Renal cortical epithelial cell (primary cell): Measurements from ENCODE around the gene ANKRD53. TPM values are rescaled to one million over a fixed set of nuclear protein-coding genes. Genes with fewer than 3 reads are reported as not detected.

Experiments used
- DNase-seq: peaks from one replicate; pipeline ENCODE4 v3.0.0-alpha.2; 2011; ENCODE audit warnings: low read depth
- total RNA-seq: library from RNA; depleted of rRNA; stranded (reverse); fragments of >200 nt; gene quantifications from 2 replicates; pipeline ENCODE4 v1.2.3, GENCODE V29; 2014

Gene ANKRD53
- total RNA-seq, 1 donor from 2014 or later, result 0.30 TPM

DNA sequence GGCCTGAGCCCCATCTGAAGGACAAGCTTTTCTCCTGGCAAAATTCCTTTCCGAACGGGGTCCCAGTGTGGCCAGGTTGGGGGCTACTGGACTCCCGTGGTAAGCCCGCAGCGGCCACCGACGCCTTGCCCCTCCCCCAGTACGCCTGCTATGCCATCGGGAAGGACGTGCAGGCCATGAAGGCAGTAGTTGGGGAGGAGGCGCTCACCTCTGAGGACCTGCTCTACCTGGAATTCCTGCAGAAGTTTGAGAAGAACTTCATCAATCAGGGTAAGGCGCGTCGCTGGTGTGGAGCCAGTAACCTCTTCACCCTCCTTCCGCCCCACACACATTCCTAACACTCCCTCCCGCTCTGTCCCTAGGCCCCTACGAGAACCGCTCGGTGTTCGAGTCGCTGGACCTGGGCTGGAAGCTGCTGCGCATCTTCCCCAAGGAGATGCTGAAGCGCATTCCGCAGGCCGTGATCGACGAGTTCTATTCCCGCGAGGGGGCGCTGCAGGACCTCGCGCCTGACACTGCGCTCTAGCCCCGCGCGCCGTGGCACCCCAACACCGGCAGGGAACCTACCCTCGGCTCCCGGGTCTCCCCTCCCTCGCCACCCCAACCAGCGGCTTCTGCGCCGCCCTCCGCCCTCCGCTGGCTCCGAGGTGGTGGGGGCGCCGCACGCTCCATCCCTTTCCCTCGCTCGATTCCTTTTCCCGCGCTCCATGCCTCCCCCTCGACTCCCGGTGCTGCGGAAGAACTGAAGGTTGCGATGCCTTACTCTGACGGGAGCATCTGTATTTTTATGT is 13.6 kb upstream of the ANKRD53 start:
- DNase-seq, result no peak

GRCh38 chr2:70965506-70965905 is 12.9 kb upstream of the ANKRD53 start:
- no peak for DNase-seq

- no peak for DNase-seq
Observed at GRCh38 chr2:70966681-70967080, 11.7 kb upstream of the ANKRD53 start.

- DNase-seq, result no peak
Observed at GRCh38 chr2:70967189-70967588, 11.2 kb upstream of the ANKRD53 start.

- no peak for DNase-seq
Observed at GRCh38 chr2:70974592-70974991, 3.8 kb upstream of the ANKRD53 start.

DNA sequence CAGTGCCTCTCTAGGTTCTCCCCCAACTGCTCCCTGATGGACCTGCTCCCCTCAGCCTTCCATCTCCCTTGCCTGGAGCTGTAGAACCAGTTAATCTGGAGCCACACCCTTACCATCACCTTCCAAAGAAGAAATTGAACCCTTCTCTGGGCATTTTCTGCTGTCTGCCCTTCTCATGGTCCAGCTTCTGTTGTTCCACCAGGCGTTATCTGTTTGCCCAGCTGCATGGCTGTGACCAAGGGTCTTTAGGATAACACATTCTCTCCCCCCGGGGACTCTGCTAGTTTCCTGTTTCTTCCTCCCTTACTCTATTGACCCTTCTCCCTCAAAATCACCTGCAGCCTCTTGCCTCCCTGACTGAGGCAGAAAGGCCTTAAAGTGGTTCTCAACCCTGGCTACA is 3.2 kb upstream of the ANKRD53 start:
- no peak for DNase-seq

DNA sequence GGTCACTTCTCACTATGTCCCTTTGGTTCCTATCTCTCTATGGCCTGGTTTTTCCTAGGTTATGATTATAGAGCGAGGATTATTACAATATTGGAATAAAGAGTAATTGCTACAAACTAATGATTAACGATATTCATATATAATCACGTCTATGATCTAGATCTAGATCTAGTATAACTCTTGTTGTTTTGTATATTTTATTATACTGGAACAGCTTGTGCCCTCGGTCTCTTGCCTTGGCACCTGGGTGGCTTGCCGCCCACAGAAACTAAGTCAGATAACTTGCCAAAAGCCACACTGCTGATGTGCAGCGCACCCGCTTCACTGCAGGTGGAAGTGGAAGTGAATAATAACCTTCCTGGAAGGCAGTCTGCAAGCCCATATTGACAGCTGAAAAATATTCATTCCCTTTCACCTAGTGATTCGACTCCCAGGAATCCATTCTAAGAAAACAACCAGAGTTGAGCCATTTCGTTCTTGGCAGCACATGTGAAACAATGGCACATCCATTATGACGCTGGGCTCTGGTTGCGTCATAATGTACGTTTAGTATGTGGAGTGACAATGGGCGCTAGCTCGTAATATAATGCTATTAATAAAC is 725 bp upstream of the ANKRD53 start:
- peak; percentile 88 for DNase-seq

GRCh38 chr2:70979180-70979488 is 704 bp downstream of the ANKRD53 start:
- DNase-seq, result no peak

- DNase-seq, result no peak
Observed at GRCh38 chr2:70979626-70980025, 1.2 kb downstream of the ANKRD53 start.

DNA sequence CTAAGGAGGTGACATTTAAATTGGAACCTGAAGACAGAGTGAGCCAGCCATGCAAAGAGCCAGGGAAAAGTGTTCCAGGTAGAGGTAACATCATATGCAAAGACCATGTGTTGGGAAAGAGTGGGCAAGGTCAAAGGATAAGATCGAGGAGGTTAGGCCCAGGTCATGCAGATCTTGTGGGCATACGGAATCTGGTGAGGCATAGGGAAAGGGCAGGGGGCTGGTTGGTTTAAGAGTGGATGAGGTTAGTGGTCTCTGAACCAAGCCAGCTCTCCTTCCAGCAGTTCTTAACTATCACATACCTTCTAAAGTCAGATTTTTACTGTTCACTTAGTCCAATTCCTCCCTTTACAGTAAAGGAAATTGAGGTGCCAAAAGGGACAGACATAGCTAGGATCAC is 3.0 kb downstream of the ANKRD53 start:
- no peak for DNase-seq

DNA sequence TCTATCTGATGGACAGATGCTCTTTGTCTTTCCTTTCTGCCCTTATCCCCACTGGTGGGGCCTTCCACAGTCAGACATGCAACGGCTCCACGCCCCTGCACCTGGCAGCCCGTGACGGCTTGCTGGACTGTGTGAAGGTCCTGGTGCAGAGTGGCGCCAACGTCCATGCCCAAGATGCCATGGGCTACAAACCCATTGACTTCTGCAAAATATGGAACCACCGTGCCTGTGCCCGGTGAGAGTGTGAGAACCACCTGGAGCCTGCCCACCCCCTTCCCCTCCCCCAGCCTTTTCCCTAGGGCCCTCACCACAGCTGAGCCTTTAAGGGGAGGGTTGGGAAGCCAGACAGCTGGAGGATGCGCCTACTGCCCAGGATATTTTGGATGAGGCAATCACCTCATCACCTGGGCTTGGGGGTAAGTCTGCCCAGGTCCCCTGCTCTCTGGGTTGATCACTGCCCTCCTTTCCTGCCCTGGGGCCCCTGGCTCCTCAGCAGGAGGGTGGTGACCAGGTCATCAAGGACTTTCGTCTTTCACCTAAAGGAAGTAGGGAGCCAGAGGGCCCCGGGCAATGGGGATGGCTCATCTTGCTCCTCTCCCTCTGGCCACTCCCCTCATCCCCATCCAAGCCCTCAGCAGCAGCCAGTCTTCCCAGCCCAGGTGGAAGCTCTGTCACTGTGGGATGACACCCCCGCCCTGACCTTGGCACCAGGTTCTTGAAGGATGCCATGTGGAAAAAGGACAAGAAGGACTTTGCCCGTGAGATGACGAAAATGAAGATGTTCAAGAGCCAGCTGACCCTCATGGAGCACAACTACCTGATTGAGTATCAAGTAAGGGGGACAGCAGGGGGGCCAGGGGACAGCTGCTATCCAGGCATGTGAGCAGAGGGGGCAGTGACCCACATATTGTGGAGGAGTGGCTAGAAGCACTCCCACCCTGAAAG is 3.7 kb downstream of the ANKRD53 start:
- DNase-seq, result no peak

GRCh38 chr2:70982971-70983370 is 4.5 kb downstream of the ANKRD53 start:
- no peak for DNase-seq

DNA sequence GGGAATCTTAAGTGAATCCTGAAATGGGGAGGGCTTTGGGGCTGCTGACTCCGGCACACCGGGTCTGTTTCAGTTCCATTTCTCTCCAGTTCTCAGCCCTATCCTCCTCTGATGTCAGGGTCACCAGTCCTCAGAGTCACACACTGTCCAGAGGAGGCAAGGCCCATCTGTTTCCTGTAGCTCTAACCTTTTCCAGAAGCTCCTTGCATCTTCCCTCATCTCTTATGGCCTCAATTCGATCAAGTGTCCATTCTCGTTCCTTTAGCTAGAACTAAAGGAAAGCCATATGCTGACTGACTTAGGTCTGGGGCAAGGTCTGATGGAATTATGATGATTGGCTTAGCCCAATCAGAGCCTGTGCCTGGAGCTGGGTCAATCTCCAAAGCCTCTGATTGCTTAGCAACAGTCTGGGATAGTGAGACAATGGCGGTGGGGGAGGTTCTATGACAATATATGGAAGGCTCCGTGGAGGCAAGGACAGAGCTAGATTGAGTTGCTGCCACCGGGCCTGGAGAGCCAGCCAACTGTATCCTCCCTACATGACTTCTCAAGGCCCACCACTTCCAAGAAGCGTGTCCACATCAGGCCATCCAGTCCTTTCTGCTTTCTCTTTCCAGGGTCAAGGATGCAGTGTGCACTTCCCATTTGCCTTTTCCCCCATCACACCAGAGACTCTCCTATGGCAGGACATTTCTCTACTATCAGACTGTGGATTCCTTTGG is 5.2 kb downstream of the ANKRD53 start:
- DNase-seq, result no peak

DNA sequence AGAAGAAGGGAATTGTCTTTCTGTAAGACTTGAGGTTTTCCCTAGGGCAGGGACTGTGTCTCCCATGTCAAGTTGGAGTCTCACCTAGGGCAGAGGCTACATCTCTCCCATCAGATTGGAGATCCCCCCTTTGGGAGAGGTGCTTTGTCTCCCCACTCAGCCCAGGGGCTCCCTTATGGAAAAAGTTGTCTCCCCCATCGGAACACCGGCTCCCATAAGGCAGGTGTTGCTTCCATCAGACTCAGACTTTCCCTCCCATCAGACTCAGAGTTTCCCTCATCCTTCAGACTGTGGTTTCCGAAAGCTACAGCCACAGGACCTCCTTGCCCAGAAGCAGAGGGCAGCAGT is 5.8 kb downstream of the ANKRD53 start:
- no peak for DNase-seq

DNA sequence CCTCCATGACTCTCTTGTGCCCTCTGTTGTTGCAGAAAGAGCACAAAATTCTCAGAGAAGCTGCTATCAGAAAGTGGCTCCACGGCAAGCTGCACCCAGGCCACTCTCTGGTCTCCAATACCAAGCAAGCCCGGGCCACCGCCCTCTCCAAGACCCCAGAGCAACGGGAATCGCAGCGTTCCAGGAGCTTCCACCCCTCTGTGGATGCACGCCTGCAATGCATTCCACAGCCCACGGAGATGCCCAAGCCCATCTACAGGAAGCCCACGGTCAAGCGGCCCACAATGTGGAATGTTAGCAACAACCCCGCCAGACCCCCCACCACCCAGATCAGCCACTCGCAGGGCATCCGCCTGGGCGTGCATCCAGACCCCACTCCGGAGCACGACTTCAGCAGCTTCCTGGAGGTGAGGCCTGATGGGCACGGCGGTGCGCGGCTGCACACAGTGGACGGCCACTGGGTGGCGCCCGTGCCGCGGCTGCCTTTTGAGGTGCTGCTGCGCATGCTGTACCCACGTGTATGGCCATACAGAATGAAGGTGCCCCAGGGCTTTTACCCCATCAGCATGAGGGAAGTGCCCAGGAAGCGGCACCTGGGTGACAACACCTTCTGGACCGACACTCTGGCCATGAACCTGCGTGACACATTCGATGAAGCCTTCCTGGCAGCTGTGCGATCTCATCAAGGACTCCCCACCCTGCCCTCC is 6.3 kb downstream of the ANKRD53 start:
- no peak for DNase-seq

DNA sequence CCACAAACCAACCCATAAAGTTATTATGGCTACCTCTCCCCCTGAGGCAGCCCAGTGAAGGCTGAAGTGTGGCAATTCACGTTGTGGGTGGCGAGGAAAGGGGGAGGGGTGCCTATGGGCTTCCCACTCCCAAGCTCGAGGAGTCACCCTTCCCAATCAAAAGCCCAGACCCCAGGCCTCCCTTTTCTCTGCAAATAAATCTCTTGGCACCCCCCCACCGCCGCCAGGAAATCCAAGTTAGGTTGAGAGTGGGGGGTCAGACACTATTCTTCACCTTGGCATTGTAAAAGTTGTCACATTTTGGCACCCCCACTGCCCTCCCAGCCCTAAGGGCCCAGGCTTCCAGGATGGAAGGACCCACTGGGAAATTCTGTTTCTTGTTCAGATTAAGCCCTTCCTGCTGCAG is 6.9 kb downstream of the ANKRD53 start:
- DNase-seq, result no peak

- no peak for DNase-seq
Observed at GRCh38 chr2:70985956-70986355, 7.5 kb downstream of the ANKRD53 start.

- DNase-seq, result no peak
Observed at GRCh38 chr2:70986499-70987189, 8.2 kb downstream of the ANKRD53 start.

DNA sequence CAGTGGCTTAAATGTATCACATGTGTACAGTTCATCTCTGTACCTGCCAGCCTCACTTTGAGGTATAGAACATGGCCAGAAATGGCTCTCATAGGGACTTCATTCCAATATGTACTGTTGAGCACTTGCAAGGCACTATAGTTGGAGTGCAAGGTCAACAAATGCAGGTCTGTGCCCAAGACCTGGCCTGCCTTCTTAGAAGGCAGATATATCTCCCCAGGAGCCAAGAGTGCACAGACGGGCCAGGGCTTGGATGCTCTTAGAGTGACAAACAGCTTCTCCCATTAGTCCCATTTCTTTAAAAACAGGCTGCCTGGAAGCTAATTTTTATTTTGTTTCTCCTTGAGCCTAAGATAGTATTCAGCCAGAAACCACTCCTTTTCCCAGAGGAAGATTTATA is 9.0 kb downstream of the ANKRD53 start:
- DNase-seq, result no peak

GRCh38 chr2:70988151-70988550 is 9.7 kb downstream of the ANKRD53 start:
- DNase-seq, result no peak
